Ovary (tissue), 9 donors: ENCODE data around the gene TRIB2. TPM values are rescaled to one million over a fixed set of nuclear protein-coding genes. Genes with fewer than 3 reads are reported as not detected.
A peak's percentile ranks its signal among the peaks of the same experiment; 100 is the strongest.

Experiments used
- DNase-seq, 5 donors: peaks; one replicate each; pipeline ENCODE4 v3.0.0-alpha.2; 2019 to 2020
- H3K27ac ChIP-seq, 2 donors: fragments of 200-600 bp; one replicate each; pipeline versions ENCODE4 v1.5.1 to v1.8.0; 2019 to 2022
- H3K27me3 ChIP-seq: fragments of 200-600 bp; one replicate; pipeline ENCODE4 v1.8.0; 2022
- H3K36me3 ChIP-seq: fragments of 200-600 bp; sonication (generic); one replicate; pipeline ENCODE4 v1.5.1; 2019
- H3K4me1 ChIP-seq: one replicate; pipeline ENCODE4 v1.8.1; 2013; ENCODE audit warnings: mild to moderate bottlenecking, moderate library complexity; ENCODE audit not compliant: insufficient read depth
- H3K4me3 ChIP-seq: fragments of 200-600 bp; sonication (generic); one replicate; pipeline ENCODE4 v1.5.1; 2017
- H3K9me3 ChIP-seq, 2 donors: fragments of 200-600 bp in 1 of 2; sonication (generic) in 1 of 2; one replicate each; pipeline versions ENCODE4 v1.5.1 to v1.8.1; 2013 to 2019; ENCODE audit warnings: mild to moderate bottlenecking in 1 of 2, moderate library complexity in 1 of 2
- EP300 ChIP-seq: sonication (generic); formaldehyde crosslinking; IDR thresholded peaks from one replicate; pipeline ENCODE4 v1.6.1; 2017; ENCODE audit warnings: antibody characterized with exemption
- POLR2A ChIP-seq: fragments of 450-650 bp; IDR thresholded peaks from one replicate; pipeline ENCODE4 v1.6.1; 2017; ENCODE audit warnings: antibody characterized with exemption, mild to moderate bottlenecking, moderate library complexity
- WGBS, 3 donors: extraction: QIAGEN DNeasy Blood & Tissue Kit in 1 of 3; methylation state at CpG; one replicate each; pipeline versions ENCODE4 v1.1.5 to v1.1.7; 2013 to 2017; 5-methylcytosine and 5-hydroxymethylcytosine counted together
- intact Hi-C, 4 donors: fragments of 100-400 bp; cut with DNase I; formaldehyde crosslinking; loops; one replicate each; pipeline versions ENCODE4 v1.11.0 to v1.15.1; 2022 to 2023
- polyA plus RNA-seq, 2 donors: library from polyadenylated mRNA; stranded (reverse); fragments of 200-250 nt in 1 of 2; fragments of 350-450 nt in 1 of 2; fragmentation: Illumina TruSeq in 1 of 2; extraction: RNeasy Lipid Tissue Mini Kit (QIAGEN cat#74804) in 1 of 2; gene quantifications; one replicate each; pipeline ENCODE4 v1.2.3, GENCODE V29; 2013 to 2014
- total RNA-seq, 7 donors: library from RNA; depleted of rRNA in 2 of 7; stranded (reverse); fragments of >200 nt in 2 of 7; fragmentation: NEBNext Ultra II Directional in 3 of 7; extraction: Animal tissue kit (Norgen Biotek cat#: 25700) in 3 of 7; gene quantifications; one replicate each; pipeline versions ENCODE4 v1.1.0 to v1.2.4, GENCODE V29; 2016 to 2023
- TF ChIP-seq, protein P1 (sequence below), 3 donors: fragments of 450-650 bp in 2 of 3; fragments of 200-600 bp in 1 of 3; IDR thresholded peaks; one replicate each; pipeline versions ENCODE4 v1.5.1 to v1.8.0; 2016 to 2022; ENCODE audit warnings: antibody characterized with exemption in 3 of 3, mild to moderate bottlenecking in 1 of 3
- donor health status: DM: no; HTN: no; CAD: no; lungs with moderate emphysema.
- donor health status: DM: no; HTN: no; CAD: no.
- donor health status: Bipolar disorder and iron deficiency.
- donor health status: DM: yes; HTN: yes; CAD: no.
- donor health status: DM: no; HTN: no; CAD: no.
- donor health status: DM: yes; HTN: yes; CAD: no.

TRIB2 gene
- total and polyA plus RNA-seq, 9 donors, result 60.4 to 209 (median 94.7) TPM

- Histone ChIP-seq H3K36me3 (no peaks in the 10 kb centered on the region), H3K27me3 (no peaks in the 10 kb centered on the region), H3K4me3 (no peak overlapping the region), H3K9me3 (no peaks in the 10 kb centered on the region), H3K27ac (peak overlapping the region; percentile 22 to 55), H3K4me1 (peaks cover 43% of the 10 kb centered on the region)
- no peak for DNase-seq
- 56 to 70% (median 60%) methylated on average over 7 of the region's 7 CpGs for WGBS, 3 donors
- intact Hi-C loops, result loop anchor here in 1 of 4 donors (10.0 kb wide), 2 partner anchors 201 to 271 kb away; no protein-coding TSS in a partner anchor
- TF ChIP-seq, protein P1, sequence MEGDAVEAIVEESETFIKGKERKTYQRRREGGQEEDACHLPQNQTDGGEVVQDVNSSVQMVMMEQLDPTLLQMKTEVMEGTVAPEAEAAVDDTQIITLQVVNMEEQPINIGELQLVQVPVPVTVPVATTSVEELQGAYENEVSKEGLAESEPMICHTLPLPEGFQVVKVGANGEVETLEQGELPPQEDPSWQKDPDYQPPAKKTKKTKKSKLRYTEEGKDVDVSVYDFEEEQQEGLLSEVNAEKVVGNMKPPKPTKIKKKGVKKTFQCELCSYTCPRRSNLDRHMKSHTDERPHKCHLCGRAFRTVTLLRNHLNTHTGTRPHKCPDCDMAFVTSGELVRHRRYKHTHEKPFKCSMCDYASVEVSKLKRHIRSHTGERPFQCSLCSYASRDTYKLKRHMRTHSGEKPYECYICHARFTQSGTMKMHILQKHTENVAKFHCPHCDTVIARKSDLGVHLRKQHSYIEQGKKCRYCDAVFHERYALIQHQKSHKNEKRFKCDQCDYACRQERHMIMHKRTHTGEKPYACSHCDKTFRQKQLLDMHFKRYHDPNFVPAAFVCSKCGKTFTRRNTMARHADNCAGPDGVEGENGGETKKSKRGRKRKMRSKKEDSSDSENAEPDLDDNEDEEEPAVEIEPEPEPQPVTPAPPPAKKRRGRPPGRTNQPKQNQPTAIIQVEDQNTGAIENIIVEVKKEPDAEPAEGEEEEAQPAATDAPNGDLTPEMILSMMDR (IDR thresholded peaks at IDR 0.05), result no peak
- TF ChIP-seq POLR2A (no peak), EP300 (no peak)
Observed at GRCh38 chr2:12733846-12734245, 17.1 kb downstream of the TRIB2 start.

DNA sequence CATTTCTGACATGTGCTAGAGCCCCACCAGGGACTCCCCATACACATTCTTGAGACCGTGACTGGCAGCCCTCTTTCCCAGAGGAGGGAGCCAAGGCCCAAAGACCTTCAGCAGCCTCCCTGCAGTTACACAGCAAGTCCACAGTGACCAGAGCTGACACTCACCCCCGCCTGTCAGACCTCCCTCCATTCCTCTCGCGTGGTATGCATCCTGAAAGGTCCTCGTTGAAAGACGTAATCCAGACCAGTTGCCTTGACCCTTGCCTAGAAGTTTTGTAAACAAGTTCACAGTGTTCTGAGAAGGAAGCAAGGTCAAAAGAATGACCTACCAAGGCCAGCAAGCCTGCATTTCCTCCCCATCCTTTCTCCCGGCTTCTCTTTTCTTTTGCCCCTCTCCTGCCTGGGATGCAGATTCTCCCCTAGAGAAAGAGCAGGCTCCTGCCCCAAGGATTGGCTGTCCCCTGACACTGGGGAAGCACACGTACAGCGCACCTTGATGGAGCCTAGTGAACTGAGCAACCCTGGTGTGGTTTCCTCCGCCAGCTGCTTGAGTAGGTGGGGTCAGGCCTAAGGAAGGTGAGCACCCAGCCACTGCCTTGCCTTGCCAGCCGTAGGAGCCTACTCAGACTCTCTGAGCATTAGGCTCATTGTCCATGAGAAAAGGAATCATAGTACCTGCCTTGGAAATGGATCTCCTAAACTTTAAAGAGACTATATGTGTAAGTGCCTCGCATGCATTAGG is 18.3 kb downstream of the TRIB2 start:
- peak; percentile 50 for TF ChIP-seq EP300
- TF ChIP-seq, protein P1 (IDR thresholded peaks at IDR 0.05), result no peak
- peak; percentile 48 to 74 (median 68) for DNase-seq
- Histone ChIP-seq H3K4me1 (peaks cover 43% of the 10 kb centered on the region), H3K9me3 (no peaks in the 10 kb centered on the region), H3K27me3 (no peaks in the 10 kb centered on the region), H3K4me3 (no peak overlapping the region), H3K36me3 (no peaks in the 10 kb centered on the region), H3K27ac (peak overlapping the region; percentile 31 to 55)
- intact Hi-C loops, result loop anchor here in 1 of 4 donors (10.0 kb wide), 2 partner anchors 200 to 270 kb away; no protein-coding TSS in a partner anchor
- WGBS, 3 donors, result 43 to 53% (median 48%) methylated on average over 12 of the region's 12 CpGs

DNA sequence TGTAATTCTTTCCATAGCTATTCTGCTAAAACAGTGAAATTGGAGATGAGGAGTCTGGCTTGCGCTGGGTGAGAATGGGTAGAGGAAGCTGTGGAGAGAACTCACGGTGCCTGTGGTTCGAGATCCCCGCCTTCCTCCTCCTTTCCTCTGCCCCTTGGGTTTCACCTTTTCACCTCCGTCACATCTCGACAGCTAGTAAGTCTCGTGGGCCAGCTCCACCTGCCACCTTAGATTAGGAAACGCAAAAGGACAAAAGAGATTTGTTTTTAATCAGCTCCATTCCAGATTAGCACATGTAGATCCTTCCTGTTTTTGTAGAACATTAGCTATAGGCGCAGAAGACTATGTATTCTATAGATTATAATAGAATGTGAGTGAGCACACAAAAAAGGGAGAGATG is 20.6 kb downstream of the TRIB2 start:
- no peaks in the 10 kb centered on the region for H3K36me3 ChIP-seq
- no peak overlapping the region for H3K4me3 ChIP-seq
- no peak for DNase-seq
- intact Hi-C loops, result loop anchor here in 1 of 4 donors (10.0 kb wide), 2 partner anchors 198 to 268 kb away; no protein-coding TSS in a partner anchor
- H3K4me1 ChIP-seq, result peaks cover 36% of the 10 kb centered on the region
- no peaks in the 10 kb centered on the region for H3K9me3 ChIP-seq
- H3K27ac ChIP-seq, result no peak overlapping the region
- H3K27me3 ChIP-seq, result no peaks in the 10 kb centered on the region
- WGBS, 3 donors, result 84 to 89% (median 86%) methylated on average over 9 of the region's 9 CpGs
- no peak for TF ChIP-seq EP300
- no peak for TF ChIP-seq POLR2A
- TF ChIP-seq, protein P1 (IDR thresholded peaks at IDR 0.05), result no peak

GRCh38 chr2:12737738-12738485 is 21.2 kb downstream of the TRIB2 start:
- intact Hi-C loops, result loop anchor here in 1 of 4 donors (10.0 kb wide), 2 partner anchors 197 to 267 kb away; no protein-coding TSS in a partner anchor
- no peak overlapping the region for H3K27ac ChIP-seq
- H3K4me1 ChIP-seq, result peaks cover 31% of the 10 kb centered on the region
- no peak overlapping the region for H3K4me3 ChIP-seq
- no peaks in the 10 kb centered on the region for H3K27me3 ChIP-seq
- H3K36me3 ChIP-seq, result no peaks in the 10 kb centered on the region
- H3K9me3 ChIP-seq, result no peaks in the 10 kb centered on the region
- DNase-seq, result no peak
- WGBS, 3 donors, result 66 to 76% (median 67%) methylated on average over 11 of the region's 11 CpGs
- TF ChIP-seq POLR2A (no peak), EP300 (no peak)
- TF ChIP-seq, protein P1 (IDR thresholded peaks at IDR 0.05), result no peak
